ENCODE measurements around the gene PAGE2B.
"Not testable (repeated sequence)": the region's sequence is repeated elsewhere in the genome, so short reads cannot be mapped to it uniquely, and the experiment has no call there.

The PAGE2B gene

GRCh38 chrX:55111578-55112254 lies 36.9 kb downstream of the PAGE2B start:
- no peak for DNase-seq

GRCh38 chrX:55116589-55116988 lies 41.8 kb downstream of the PAGE2B start:
- DNase-seq = not testable (repeated sequence)

- no peak for DNase-seq
Observed at GRCh38 chrX:55118574-55118973, 43.7 kb downstream of the PAGE2B start.

DNA sequence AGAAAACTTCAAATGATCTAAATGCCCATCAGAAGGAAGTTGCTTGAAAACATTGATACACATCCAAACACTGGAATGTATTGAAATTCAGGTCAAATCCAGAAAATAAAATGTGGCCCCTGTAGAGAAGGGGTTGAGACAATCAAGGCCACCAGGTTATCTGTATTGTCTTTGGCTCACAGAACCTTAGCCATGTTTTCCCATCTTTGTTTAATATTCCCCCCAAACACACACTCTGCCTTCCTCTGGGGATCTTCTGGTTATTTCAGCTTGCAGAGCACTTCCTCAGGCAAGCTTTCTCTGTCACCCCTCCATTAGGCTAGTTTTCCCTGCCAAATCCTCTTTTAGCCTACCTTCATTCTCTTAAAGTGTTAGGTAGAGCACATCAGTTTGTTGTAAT lies 44.4 kb downstream of the PAGE2B start:
- DNase-seq = no peak

DNA sequence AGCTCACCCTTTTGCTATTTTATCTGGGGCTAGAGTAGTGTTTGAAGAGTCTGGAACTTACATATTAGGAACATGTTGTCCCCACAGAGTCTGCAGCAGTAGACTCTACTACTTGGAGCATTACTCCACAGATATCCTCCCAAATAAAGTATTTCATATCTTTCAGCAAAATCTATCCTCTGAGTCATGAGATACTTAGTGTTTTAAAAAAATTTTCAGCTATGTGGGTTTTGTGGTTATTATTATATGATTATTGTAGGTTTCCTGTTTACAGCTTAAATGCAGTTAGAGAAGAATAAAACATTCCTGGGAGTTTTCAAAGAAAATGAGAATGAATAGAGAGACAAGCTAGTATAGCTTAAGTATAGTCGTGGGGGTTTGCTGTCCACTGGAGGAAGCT lies 44.9 kb downstream of the PAGE2B start:
- no peak for DNase-seq

- no peak for DNase-seq
Observed at GRCh38 chrX:55120761-55121358, 46.0 kb downstream of the PAGE2B start.

GRCh38 chrX:55123900-55124299 lies 49.1 kb downstream of the PAGE2B start:
- no peak for DNase-seq

DNA sequence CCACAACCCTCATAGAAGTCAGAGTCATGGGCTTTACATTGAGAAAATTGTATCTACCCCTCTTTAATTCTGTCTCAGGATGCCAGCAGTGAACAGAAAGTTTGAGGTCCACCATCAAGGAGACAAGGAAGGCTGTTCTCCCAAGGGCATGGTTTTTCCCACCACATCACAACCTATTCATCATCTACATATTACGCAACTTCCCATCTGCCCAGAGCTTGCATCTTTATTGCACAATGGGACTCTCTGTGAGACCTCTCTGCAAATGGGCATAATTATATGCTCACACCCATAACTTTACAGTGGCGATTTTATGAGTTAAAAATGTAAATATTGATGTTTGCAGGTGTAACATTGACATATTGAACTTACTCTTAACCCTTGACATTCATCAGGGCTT lies 52.9 kb downstream of the PAGE2B start:
- no peak for DNase-seq

All from activated CD4-positive, alpha-beta T cell treated with anti-CD3 and anti-CD28 coated beads, Interleukin-10, Interleukin-2, amounts not matched to agents 100 ng/mL and 50 ng/mL, durations not matched to agents 16 hours and 8 hours (primary cell).